Activated CD4-positive, alpha-beta memory T cell treated with anti-CD3 and anti-CD28 coated beads for 36 hours (primary cell): ENCODE measurements around the gene ANGPTL2. TPM values are rescaled to one million over a fixed set of nuclear protein-coding genes. Genes with fewer than 3 reads are reported as not detected.

Experiments used
- CTCF ChIA-PET: fragments of 350-600 bp; sonication (Branson Sonifier 250); formaldehyde crosslinking; loops from one replicate; lab custom pipeline; 2021; ENCODE audit warnings: antibody characterized with exemption, inconsistent platforms; lab: Charles Lee
- POLR2A ChIA-PET: fragments of 350-600 bp; sonication (Branson Sonifier 250); formaldehyde crosslinking; loops from one replicate; lab custom pipeline; 2021; ENCODE audit warnings: antibody characterized with exemption; lab: Charles Lee
- DNase-seq: peaks from one replicate; pipeline ENCODE4 v3.0.0-alpha.2; 2020
- H3K27ac Mint-ChIP-seq: one replicate; pipeline ENCODE4 v1.8.0; 2021; ENCODE audit warnings: mixed read lengths
- H3K27me3 Mint-ChIP-seq: one replicate; pipeline ENCODE4 v1.8.0; 2021; ENCODE audit warnings: mixed read lengths
- H3K36me3 Mint-ChIP-seq: one replicate; pipeline ENCODE4 v1.8.0; 2021; ENCODE audit warnings: mixed read lengths
- H3K4me1 Mint-ChIP-seq: one replicate; pipeline ENCODE4 v1.8.0; 2021; ENCODE audit warnings: low read depth, mixed read lengths
- H3K4me3 Mint-ChIP-seq: one replicate; pipeline ENCODE4 v1.8.0; 2021; ENCODE audit warnings: mild to moderate bottlenecking, mixed read lengths
- H3K9me3 Mint-ChIP-seq: one replicate; pipeline ENCODE4 v1.8.0; 2021; ENCODE audit warnings: mixed read lengths
- intact Hi-C: fragments of 100-400 bp; cut with micrococcal nuclease; formaldehyde crosslinking; loops from one replicate; pipeline ENCODE4 v1.15.1; 2023
- total RNA-seq, 2 experiments: library from RNA; stranded (reverse); gene quantifications; one replicate each; pipeline ENCODE4 v1.2.3, GENCODE V29; 2021

ANGPTL2 gene
- total RNA-seq, 2 experiments from 2014 or later = not detected

GRCh38 chr9:127140181-127140580 lies 17.7 kb upstream of the ANGPTL2 start:
- Mint-ChIP-seq H3K9me3 (no peaks in the 10 kb centered on the region), H3K4me1 (no peaks in the 10 kb centered on the region), H3K4me3 (no peak overlapping the region), H3K27me3 (no peaks in the 10 kb centered on the region), H3K27ac (no peak overlapping the region), H3K36me3 (no peaks in the 10 kb centered on the region)
- ChIA-PET CTCF (no interaction called here), POLR2A (no interaction called here)
- no peak for DNase-seq
- intact Hi-C loops = no loop called here

- CTCF ChIA-PET = no interaction called here
Measured at GRCh38 chr9:127139775-127140174, 17.3 kb upstream of the ANGPTL2 start.

GRCh38 chr9:127139071-127139731 lies 16.8 kb upstream of the ANGPTL2 start:
- Mint-ChIP-seq H3K27me3 (no peaks in the 10 kb centered on the region), H3K4me1 (no peaks in the 10 kb centered on the region), H3K36me3 (no peaks in the 10 kb centered on the region), H3K27ac (no peak overlapping the region), H3K9me3 (no peaks in the 10 kb centered on the region), H3K4me3 (no peak overlapping the region)
- ChIA-PET POLR2A (no interaction called here), CTCF (interaction anchor here (1.0 kb wide), 1 partner anchor 198 kb away, joined by 3 read pairs; no protein-coding TSS in a partner anchor)
- DNase-seq = no peak
- intact Hi-C loops = no loop called here

More at GRCh38 chr9:127139775-127140174, 17.3 kb upstream of the ANGPTL2 start:
- no peaks in the 10 kb centered on the region for H3K27me3 Mint-ChIP-seq
- no peaks in the 10 kb centered on the region for H3K4me1 Mint-ChIP-seq
- H3K9me3 Mint-ChIP-seq = no peaks in the 10 kb centered on the region
- H3K4me3 Mint-ChIP-seq = no peak overlapping the region
- no peak for DNase-seq
- no peak overlapping the region for H3K27ac Mint-ChIP-seq
- H3K36me3 Mint-ChIP-seq = no peaks in the 10 kb centered on the region
- POLR2A ChIA-PET = no interaction called here
- intact Hi-C loops = no loop called here

GRCh38 chr9:127138444-127138843 lies 16.0 kb upstream of the ANGPTL2 start:
- H3K9me3 Mint-ChIP-seq = no peaks in the 10 kb centered on the region
- H3K4me3 Mint-ChIP-seq = no peak overlapping the region
- POLR2A ChIA-PET = no interaction called here
- no peaks in the 10 kb centered on the region for H3K27me3 Mint-ChIP-seq
- H3K27ac Mint-ChIP-seq = no peak overlapping the region
- H3K36me3 Mint-ChIP-seq = no peaks in the 10 kb centered on the region
- DNase-seq = no peak
- CTCF ChIA-PET = interaction anchor here (1.0 kb wide), 1 partner anchor 198 kb away, joined by 3 read pairs; no protein-coding TSS in a partner anchor
- intact Hi-C loops = no loop called here
- H3K4me1 Mint-ChIP-seq = no peaks in the 10 kb centered on the region

GRCh38 chr9:127137640-127138360 lies 15.4 kb upstream of the ANGPTL2 start:
- no peak overlapping the region for H3K4me3 Mint-ChIP-seq
- no peak for DNase-seq
- ChIA-PET CTCF (interaction anchor here (1.0 kb wide), 1 partner anchor 197 kb away, joined by 3 read pairs; no protein-coding TSS in a partner anchor), POLR2A (no interaction called here)
- intact Hi-C loops = no loop called here
- H3K4me1 Mint-ChIP-seq = no peaks in the 10 kb centered on the region
- H3K27me3 Mint-ChIP-seq = no peaks in the 10 kb centered on the region
- H3K27ac Mint-ChIP-seq = no peak overlapping the region
- H3K9me3 Mint-ChIP-seq = no peaks in the 10 kb centered on the region
- no peaks in the 10 kb centered on the region for H3K36me3 Mint-ChIP-seq

GRCh38 chr9:127136880-127137639 lies 14.6 kb upstream of the ANGPTL2 start:
- Mint-ChIP-seq H3K4me1 (no peaks in the 10 kb centered on the region), H3K27me3 (no peaks in the 10 kb centered on the region), H3K9me3 (no peaks in the 10 kb centered on the region), H3K36me3 (no peaks in the 10 kb centered on the region), H3K4me3 (no peak overlapping the region), H3K27ac (no peak overlapping the region)
- ChIA-PET CTCF (no interaction called here), POLR2A (interaction anchor here (0.6 kb wide), 1 partner anchor 199 kb away, joined by 3 read pairs; no protein-coding TSS in a partner anchor)
- intact Hi-C loops = no loop called here
- DNase-seq = no peak

GRCh38 chr9:127136081-127136879 lies 13.8 kb upstream of the ANGPTL2 start:
- Mint-ChIP-seq H3K9me3 (no peaks in the 10 kb centered on the region), H3K4me3 (no peak overlapping the region), H3K4me1 (no peaks in the 10 kb centered on the region), H3K27ac (no peak overlapping the region), H3K27me3 (no peaks in the 10 kb centered on the region), H3K36me3 (no peaks in the 10 kb centered on the region)
- POLR2A ChIA-PET = no interaction called here
- intact Hi-C loops = no loop called here
- no peak for DNase-seq
- CTCF ChIA-PET = no interaction called here

GRCh38 chr9:127135056-127135745 lies 12.8 kb upstream of the ANGPTL2 start:
- DNase-seq = no peak
- H3K4me1 Mint-ChIP-seq = no peaks in the 10 kb centered on the region
- H3K4me3 Mint-ChIP-seq = no peak overlapping the region
- ChIA-PET POLR2A (no interaction called here), CTCF (no interaction called here)
- H3K27me3 Mint-ChIP-seq = no peaks in the 10 kb centered on the region
- intact Hi-C loops = no loop called here
- no peak overlapping the region for H3K27ac Mint-ChIP-seq
- no peaks in the 10 kb centered on the region for H3K36me3 Mint-ChIP-seq
- H3K9me3 Mint-ChIP-seq = no peaks in the 10 kb centered on the region

GRCh38 chr9:127133739-127134167 lies 11.3 kb upstream of the ANGPTL2 start:
- Mint-ChIP-seq H3K36me3 (no peaks in the 10 kb centered on the region), H3K27me3 (no peaks in the 10 kb centered on the region), H3K4me3 (no peak overlapping the region), H3K9me3 (no peaks in the 10 kb centered on the region), H3K27ac (no peak overlapping the region), H3K4me1 (no peaks in the 10 kb centered on the region)
- DNase-seq = no peak
- ChIA-PET CTCF (no interaction called here), POLR2A (no interaction called here)
- intact Hi-C loops = no loop called here

- no peaks in the 10 kb centered on the region for H3K9me3 Mint-ChIP-seq
- H3K4me3 Mint-ChIP-seq = no peak overlapping the region
- H3K27me3 Mint-ChIP-seq = no peaks in the 10 kb centered on the region
- no peak overlapping the region for H3K27ac Mint-ChIP-seq
- intact Hi-C loops = no loop called here
- no peak for DNase-seq
- H3K4me1 Mint-ChIP-seq = no peaks in the 10 kb centered on the region
- ChIA-PET POLR2A (no interaction called here), CTCF (no interaction called here)
- no peaks in the 10 kb centered on the region for H3K36me3 Mint-ChIP-seq
Measured at GRCh38 chr9:127132921-127133647, 10.6 kb upstream of the ANGPTL2 start.

- ChIA-PET POLR2A (no interaction called here), CTCF (no interaction called here)
- H3K4me3 Mint-ChIP-seq = no peak overlapping the region
- H3K9me3 Mint-ChIP-seq = no peaks in the 10 kb centered on the region
- no peak overlapping the region for H3K27ac Mint-ChIP-seq
- no peak for DNase-seq
- H3K4me1 Mint-ChIP-seq = no peaks in the 10 kb centered on the region
- intact Hi-C loops = no loop called here
- no peaks in the 10 kb centered on the region for H3K36me3 Mint-ChIP-seq
- H3K27me3 Mint-ChIP-seq = no peaks in the 10 kb centered on the region
Measured at GRCh38 chr9:127132375-127132774, 9.9 kb upstream of the ANGPTL2 start.
